ENCODE results near the gene TTC9C.
"Not testable (repeated sequence)": the region's sequence is repeated elsewhere in the genome, so short reads cannot be mapped to it uniquely, and the experiment has no call there.

The TTC9C gene

DNA sequence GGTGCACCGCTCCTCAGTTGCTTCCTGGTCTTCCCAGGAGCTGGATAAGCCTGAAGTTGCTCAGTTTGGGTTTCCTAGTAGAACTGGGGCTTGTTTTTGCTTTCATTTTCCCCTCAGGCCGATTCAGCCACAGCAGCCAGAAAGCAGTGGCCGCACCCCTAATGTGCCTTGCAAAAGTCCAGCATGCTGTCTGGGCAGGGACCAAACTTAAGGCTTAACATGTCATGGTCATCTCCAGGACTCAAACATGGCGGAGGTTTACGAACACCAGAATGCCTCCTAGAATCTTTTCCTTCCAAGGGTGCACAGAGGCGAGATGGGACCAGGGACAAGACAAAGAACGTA, 18.3 kb upstream of the TTC9C start:
- no peak for DNase-seq

DNA sequence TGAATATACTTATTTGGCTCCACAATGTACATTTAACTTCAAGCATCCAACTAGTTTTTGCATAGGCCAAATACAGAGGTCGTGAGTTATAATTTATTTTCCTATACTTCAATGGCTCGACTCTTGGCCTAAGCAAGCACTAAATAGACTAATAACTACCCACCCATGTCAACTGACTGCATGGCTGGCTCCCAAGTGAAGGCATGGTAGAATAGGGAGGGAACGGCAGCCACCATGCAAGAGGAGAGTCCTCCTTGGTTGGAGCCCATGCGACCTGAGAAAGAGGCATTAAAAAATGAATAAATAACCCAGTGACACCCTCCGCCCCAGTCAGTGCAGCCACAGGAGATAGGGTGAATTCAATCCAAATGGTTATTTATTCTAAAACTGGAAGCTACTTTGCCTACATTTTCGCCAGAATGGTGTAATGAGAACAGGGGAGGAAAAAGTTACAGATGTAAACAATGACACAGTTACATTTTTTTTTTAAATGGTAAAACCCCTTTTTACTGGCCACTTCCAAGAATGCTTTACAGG, 15.9 kb upstream of the TTC9C start:
- no peak for DNase-seq

DNA sequence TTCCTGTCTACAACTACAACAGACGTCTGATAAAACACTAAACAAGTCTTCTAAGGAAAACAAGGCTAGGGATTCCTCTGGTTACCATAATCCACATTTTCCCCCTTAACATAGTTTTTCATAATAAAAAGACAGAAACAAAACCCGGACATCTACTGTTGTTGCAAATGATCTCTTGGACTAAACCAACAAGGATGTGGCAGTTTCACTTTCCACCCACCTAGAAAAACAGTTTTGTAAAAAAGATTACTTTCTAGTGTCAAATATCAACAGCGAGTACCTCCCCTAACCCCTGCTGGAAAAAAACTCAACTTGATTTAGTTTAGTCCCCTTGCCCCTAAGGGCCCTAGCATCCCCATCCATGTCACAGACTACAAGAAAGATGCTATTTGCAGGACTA, 15.4 kb upstream of the TTC9C start:
- DNase-seq = no peak

- no peak for DNase-seq
Measured at GRCh38 chr11:62713343-62713742, 14.9 kb upstream of the TTC9C start.

DNA sequence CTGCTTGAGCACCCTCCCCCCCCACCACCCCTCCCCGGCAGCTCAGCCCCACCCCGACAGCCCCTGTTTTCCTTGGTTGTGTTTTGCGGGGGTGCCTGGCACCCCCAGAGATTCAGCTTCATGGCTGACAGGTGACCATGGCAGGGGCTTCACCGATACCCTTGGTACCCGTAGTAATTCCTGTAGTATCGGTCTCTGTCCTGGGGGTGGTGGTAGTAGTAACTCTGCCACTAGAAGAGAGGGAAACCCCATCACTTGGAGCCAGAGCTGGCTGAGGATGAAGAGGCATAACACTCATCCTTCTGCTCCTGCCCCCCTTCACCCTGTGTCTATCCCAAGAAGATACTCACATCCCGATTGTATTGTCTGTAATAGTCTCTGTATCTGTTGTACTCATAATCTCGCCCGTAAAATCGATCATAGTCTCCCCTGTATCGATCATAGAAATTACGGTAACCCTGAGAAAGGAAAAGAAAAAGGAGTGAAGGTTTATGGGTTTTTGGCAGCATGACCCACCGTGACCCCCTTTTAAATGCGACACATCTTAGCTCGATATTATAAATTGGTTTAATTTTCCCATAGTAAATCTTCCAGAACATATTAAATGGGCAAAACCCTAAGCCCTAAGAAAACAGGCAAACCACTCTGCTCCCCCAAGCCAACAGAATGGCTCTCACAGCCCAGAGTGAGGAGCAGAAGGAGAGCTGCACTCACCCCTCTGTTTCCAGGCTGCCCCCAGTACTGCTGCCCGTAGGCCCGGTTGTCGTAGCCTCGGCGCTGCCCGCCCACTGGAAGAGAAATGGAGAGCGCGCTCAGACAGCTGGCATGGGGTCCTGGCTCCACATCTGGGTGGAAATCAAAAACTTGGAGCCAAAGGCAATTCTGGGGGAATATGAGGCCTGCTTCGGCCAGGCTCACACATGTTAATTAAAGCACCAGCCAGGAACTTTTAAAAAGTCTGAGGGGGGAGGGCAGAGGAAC, 12.8 kb upstream of the TTC9C start:
- DNase-seq = no peak

- DNase-seq = no peak
Measured at GRCh38 chr11:62716206-62716605, 12.1 kb upstream of the TTC9C start.

DNA sequence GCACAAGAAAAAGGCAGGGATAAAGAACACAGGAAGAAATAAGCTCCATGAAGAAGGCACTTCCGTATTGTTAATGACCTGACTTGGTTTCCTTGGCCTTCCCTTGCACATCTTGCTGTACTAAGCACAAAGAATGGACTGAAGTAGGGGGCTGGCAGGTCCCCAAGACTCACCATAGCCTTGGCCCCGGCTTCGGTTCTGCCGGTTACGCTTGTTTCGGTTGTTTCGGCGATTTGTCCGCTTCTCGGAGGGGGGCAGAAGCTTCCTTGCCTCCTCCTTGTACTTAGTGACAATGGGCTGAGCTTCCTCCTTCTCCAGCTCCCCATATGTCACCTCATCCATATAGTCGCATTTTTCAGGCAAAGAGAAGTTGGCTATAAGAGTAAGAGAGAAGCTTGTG, 11.5 kb upstream of the TTC9C start:
- no peak for DNase-seq

GRCh38 chr11:62719302-62719978, 8.8 kb upstream of the TTC9C start:
- DNase-seq = no peak

- no peak for DNase-seq
Measured at GRCh38 chr11:62721994-62722393, 6.3 kb upstream of the TTC9C start.

DNA sequence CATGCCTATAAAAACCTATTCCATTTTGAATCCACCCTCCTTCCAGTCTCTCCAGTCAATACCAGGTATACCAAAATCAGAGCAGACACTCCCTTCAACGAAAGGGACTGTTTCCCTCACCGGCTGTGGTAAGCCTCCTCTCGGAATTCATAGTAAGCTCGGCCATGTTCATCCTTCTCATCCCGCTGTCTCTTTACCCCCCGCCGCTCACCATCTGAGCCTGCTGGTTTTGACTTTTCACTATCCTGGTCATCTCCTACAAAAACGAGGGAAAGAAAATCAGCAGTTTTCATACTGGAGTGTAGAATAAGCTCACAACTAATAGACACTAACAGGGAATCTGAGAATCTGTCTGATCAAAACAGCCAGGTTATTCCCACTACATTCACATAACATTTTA, 4.1 kb upstream of the TTC9C start:
- no peak for DNase-seq

GRCh38 chr11:62725646-62726045, 2.6 kb upstream of the TTC9C start:
- DNase-seq = no peak

GRCh38 chr11:62726156-62726914, 2.0 kb upstream of the TTC9C start:
- DNase-seq = no peak

GRCh38 chr11:62726915-62727164, 1.4 kb upstream of the TTC9C start:
- no peak for DNase-seq

DNA sequence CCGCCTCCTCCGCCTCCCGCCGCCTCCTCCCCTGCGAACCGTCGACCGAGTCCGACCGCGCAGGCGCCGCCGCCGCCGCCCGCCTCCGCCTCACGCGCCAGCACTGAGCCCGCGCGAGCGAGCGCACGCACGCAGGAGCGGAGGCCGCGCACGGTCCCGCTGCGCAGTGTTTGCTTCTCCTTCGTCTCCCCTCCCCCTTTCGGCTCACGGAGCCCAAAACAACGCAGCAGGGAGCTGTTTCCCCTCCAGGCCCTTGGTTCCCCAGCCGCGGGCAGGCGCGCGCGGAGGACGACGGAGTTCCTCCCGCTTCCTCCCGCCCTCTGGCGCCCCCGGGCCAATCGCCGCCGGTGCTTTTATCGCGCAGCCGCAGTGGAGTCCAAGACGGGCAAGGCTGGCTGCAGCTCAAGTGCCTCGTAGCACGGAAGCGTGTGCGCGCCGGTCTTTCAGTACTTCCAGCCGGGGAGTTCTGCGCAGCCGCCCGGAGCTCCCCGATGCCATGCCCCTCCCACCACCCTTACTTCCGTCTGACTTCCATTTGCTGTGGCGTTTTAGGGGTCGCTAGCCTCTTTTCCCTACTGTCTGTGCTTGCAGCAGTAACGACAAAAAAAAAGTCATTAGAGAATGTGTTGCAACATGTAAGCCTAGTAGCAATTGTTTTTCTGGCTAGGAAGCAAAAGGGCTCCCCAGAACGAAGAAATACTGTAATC, 968 bp upstream of the TTC9C start, which contains the start of gene HNRNPUL2:
HNRNPUL2 (minus strand) TSS at position 293 of the 707 bp plus-strand sequence. CDS start 301 bp downstream, outside the sequence.
- peak; percentile 98 for DNase-seq

DNA sequence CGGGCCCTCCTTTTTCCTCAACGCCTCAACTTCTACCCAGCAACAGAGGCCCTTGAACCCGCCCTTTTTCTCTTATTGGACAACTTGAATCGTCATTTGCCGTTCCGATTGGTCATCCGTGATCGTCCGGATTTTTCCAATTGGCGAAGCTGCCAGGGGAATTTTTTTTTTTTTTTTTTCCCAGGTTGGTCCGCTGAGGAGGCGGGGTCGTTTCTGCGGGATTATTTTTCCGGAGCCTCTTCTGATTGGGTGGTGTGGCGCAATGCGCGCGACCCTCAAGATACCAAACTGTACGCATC, 465 bp upstream of the TTC9C start:
- DNase-seq = peak; percentile 99

DNA sequence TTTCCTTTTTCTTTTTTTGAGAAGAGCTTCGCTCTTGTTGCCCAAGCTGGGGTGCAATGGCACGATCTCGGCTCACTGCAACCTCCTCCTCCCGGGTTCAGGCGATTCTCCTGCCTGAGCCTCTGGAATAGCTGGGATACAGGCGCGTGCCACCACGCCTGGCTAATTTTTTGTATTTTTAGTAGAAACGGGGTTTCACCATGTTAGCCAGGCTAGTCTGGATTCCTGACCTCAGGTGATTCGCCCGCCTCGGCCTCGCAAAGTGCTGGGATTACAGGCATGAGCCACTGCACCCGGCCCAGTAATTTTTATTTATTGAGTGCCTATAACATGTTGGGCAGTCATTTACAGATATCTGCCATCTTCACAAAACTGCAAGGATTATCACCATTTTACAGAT, 1.8 kb downstream of the TTC9C start:
- DNase-seq = not testable (repeated sequence)

DNA sequence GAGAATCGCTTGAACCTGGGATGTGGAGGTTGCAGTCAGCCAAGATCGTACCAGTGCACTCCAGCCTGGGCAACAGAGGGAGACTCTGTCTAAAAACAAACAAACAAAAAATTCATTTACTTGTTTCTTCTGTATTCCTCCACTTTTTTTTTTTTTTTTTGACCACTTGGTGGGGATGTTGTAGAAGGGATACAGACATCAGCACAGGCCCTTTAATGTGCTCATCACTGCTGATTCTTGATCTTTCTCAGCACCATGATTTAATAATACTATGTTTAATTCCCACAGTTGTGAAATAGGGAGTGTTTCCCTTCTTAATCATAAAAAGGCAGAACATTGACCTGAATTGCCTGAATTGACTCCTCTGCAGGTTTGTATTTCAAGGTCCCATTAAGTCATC, 4.5 kb downstream of the TTC9C start:
- no peak for DNase-seq

- DNase-seq = no peak
Measured at GRCh38 chr11:62737196-62737595, 8.9 kb downstream of the TTC9C start.

GRCh38 chr11:62747475-62748160, 19.3 kb downstream of the TTC9C start:
- DNase-seq = no peak

DNA sequence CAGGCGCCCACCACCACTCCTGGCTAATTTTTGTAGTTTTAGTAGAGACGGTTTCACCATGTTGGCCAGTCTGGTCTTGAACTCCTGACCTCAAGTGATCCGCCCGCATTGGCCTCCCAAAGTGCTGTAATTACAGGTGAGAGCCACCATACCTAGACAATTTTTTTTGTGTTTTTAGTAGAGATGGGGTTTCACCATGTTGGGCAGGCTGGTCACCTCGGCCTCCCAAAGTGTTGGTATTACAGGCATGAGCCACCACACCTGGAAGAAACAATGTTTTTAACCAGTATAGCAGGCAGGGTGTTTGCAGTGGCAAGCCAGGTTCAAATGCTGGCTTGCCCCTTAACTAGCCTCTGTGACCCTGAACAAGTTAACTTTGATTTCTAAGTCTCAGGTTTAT, 21.6 kb downstream of the TTC9C start:
- DNase-seq = not testable (repeated sequence)

- no peak for DNase-seq
Measured at GRCh38 chr11:62752177-62752785, 24.0 kb downstream of the TTC9C start.

All from NCI-H2029 (cell line).